Loucy (cell line): ENCODE data around the gene METTL5.

ENCODE experiments used
- EZH2phosphoT487 ChIP-seq: fragments of 200-600 bp; IDR thresholded peaks from 2 replicates; pipeline ENCODE4 v1.6.1; 2018; ENCODE audit warnings: antibody characterized with exemption, mild to moderate bottlenecking, moderate library complexity, borderline replicate concordance
- TF ChIP-seq, protein P1 (sequence below): fragments of 200-600 bp; sonication (generic); conservative IDR thresholded peaks from 2 replicates; pipeline ENCODE4 v1.5.1; 2014; ENCODE audit warnings: mild to moderate bottlenecking, antibody characterized with exemption, low read length

DNA sequence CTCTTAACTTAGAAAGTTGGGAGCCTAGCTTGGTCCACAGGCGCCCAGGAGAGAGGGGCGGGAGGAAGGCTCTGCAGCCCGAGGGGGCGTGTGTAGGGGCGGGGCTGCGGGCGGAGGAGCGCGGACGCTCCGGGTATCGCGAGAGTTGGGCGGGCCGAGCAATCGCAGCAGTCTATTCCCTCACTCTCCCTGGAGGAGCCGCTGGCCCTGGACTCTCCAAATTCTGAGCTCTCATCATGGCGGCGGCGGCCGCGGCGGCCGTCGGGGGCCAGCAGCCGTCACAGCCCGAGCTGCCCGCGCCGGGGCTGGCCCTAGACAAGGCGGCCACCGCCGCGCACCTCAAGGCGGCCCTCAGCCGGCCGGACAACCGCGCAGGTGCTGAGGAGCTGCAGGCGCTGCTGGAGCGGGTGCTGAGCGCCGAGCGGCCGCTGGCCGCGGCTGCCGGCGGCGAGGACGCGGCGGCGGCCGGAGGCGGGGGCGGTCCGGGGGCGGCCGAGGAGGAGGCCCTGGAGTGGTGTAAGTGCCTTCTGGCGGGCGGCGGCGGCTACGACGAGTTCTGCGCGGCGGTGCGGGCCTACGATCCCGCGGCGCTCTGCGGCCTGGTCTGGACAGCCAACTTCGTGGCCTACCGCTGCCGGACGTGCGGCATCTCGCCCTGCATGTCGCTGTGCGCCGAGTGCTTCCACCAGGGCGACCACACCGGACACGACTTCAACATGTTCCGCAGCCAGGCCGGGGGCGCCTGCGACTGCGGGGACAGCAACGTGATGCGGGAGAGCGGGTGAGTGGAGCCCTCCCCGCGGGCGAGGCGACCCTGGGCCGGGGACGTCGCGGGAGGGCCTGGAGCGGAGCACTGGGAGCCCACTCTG, 2.8 kb upstream of the METTL5 start, which contains the start of gene UBR3:
- TF ChIP-seq, protein P1, sequence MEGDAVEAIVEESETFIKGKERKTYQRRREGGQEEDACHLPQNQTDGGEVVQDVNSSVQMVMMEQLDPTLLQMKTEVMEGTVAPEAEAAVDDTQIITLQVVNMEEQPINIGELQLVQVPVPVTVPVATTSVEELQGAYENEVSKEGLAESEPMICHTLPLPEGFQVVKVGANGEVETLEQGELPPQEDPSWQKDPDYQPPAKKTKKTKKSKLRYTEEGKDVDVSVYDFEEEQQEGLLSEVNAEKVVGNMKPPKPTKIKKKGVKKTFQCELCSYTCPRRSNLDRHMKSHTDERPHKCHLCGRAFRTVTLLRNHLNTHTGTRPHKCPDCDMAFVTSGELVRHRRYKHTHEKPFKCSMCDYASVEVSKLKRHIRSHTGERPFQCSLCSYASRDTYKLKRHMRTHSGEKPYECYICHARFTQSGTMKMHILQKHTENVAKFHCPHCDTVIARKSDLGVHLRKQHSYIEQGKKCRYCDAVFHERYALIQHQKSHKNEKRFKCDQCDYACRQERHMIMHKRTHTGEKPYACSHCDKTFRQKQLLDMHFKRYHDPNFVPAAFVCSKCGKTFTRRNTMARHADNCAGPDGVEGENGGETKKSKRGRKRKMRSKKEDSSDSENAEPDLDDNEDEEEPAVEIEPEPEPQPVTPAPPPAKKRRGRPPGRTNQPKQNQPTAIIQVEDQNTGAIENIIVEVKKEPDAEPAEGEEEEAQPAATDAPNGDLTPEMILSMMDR: no peak
- no peak for TF ChIP-seq EZH2phosphoT487
